WERI-Rb-1 (cell line): ENCODE results near the gene DDR2.
"Not testable (repeated sequence)": the region's sequence is repeated elsewhere in the genome, so short reads cannot be mapped to it uniquely, and the experiment has no call there.

Source experiments
- DNase-seq: peaks from one replicate; pipeline ENCODE4 v3.0.0-alpha.2; 2020
- H3K27ac ChIP-seq: fragments of 250-450 bp; sonication (Bioruptor Pico); 2 replicates; pipeline ENCODE4 v1.5.1; 2020; ENCODE audit warnings: mild to moderate bottlenecking, moderate library complexity
- H3K27me3 ChIP-seq: fragments of 250-450 bp; sonication (Bioruptor Pico); 2 replicates; pipeline ENCODE4 v1.5.1; 2021; ENCODE audit warnings: mild to moderate bottlenecking, low read depth, moderate library complexity; ENCODE audit not compliant: insufficient read depth, severe bottlenecking
- H3K36me3 ChIP-seq: fragments of 250-450 bp; sonication (Bioruptor Pico); 2 replicates; pipeline ENCODE4 v1.5.1; 2020; ENCODE audit warnings: mild to moderate bottlenecking, moderate library complexity
- H3K4me3 ChIP-seq: 2 replicates; pipeline ENCODE4 v1.5.1; 2011; ENCODE audit warnings: low read depth, mild to moderate bottlenecking, control low read depth, low read length
- H3K9me3 ChIP-seq: fragments of 250-450 bp; sonication (Bioruptor Pico); 2 replicates; pipeline ENCODE4 v1.5.1; 2021; ENCODE audit warnings: mild to moderate bottlenecking, moderate library complexity; ENCODE audit not compliant: severe bottlenecking
- TF ChIP-seq, protein P1 (sequence below): IDR thresholded peaks from 2 replicates; pipeline ENCODE4 v1.5.1; 2011; ENCODE audit warnings: low read depth, mild to moderate bottlenecking, control low read depth, inconsistent platforms, low read length

The DDR2 gene

DNA sequence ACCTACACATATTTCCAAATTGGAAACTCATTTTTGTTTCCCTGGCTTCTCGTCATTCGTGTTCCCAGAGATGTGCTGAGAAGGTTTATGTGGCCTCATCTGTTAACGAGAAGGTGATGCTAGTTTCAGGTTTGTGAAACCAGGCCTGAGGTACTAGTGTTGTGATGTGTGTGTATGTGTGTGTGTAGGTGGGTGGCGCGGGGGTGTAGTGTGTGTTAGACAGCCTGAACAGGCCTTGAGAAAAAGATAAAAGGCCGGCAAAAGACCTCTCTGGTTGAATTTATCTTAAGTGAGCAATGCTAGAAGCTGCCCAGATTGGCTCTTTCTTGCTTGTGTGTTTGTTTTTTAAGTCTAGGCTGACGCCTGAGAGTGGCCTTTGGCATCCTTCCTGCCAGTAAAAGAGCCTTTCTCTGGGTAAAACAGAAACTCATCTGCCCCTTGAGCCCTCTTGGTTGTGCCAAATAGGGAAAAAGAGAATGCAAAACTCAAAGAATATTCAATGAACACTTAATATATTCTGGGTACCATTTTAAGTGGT lies 92.4 kb downstream of the DDR2 start:
- Histone ChIP-seq H3K27me3 (no peaks in the 10 kb centered on the region), H3K36me3 (no peaks in the 10 kb centered on the region), H3K4me3 (no peak overlapping the region), H3K27ac (no peak overlapping the region), H3K9me3 (no peaks in the 10 kb centered on the region)
- TF ChIP-seq, protein P1, sequence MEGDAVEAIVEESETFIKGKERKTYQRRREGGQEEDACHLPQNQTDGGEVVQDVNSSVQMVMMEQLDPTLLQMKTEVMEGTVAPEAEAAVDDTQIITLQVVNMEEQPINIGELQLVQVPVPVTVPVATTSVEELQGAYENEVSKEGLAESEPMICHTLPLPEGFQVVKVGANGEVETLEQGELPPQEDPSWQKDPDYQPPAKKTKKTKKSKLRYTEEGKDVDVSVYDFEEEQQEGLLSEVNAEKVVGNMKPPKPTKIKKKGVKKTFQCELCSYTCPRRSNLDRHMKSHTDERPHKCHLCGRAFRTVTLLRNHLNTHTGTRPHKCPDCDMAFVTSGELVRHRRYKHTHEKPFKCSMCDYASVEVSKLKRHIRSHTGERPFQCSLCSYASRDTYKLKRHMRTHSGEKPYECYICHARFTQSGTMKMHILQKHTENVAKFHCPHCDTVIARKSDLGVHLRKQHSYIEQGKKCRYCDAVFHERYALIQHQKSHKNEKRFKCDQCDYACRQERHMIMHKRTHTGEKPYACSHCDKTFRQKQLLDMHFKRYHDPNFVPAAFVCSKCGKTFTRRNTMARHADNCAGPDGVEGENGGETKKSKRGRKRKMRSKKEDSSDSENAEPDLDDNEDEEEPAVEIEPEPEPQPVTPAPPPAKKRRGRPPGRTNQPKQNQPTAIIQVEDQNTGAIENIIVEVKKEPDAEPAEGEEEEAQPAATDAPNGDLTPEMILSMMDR = no peak
- DNase-seq = no peak

GRCh38 chr1:162725301-162725837 lies 93.1 kb downstream of the DDR2 start:
- no peaks in the 10 kb centered on the region for H3K27me3 ChIP-seq
- DNase-seq = no peak
- TF ChIP-seq, protein P1 = no peak
- H3K9me3 ChIP-seq = no peaks in the 10 kb centered on the region
- no peaks in the 10 kb centered on the region for H3K36me3 ChIP-seq
- H3K27ac ChIP-seq = no peak overlapping the region
- no peak overlapping the region for H3K4me3 ChIP-seq

DNA sequence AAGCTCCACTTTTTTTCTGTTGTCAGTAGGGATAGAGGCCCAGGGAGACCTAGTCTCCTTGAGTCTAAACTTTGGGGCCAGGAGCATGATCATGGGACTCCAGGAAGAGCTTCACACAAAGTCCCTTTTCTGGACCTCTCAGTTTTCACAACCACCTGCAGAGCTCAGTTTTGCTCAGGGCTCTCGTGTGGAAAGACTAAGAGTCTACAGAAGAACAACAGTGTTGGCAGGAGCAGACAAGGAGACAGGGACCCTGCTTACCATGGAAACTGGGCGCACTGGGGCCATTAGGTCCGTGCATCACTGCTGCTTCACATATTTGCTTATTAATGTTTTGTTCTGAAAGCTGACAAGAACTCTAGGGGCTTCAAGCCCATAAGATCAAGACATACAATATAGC lies 94.3 kb downstream of the DDR2 start:
- no peaks in the 10 kb centered on the region for H3K36me3 ChIP-seq
- no peaks in the 10 kb centered on the region for H3K27me3 ChIP-seq
- no peak for DNase-seq
- TF ChIP-seq, protein P1 = no peak
- H3K4me3 ChIP-seq = no peak overlapping the region
- no peaks in the 10 kb centered on the region for H3K9me3 ChIP-seq
- H3K27ac ChIP-seq = no peak overlapping the region

GRCh38 chr1:162727493-162727892 lies 95.2 kb downstream of the DDR2 start:
- not testable (repeated sequence) for DNase-seq

DNA sequence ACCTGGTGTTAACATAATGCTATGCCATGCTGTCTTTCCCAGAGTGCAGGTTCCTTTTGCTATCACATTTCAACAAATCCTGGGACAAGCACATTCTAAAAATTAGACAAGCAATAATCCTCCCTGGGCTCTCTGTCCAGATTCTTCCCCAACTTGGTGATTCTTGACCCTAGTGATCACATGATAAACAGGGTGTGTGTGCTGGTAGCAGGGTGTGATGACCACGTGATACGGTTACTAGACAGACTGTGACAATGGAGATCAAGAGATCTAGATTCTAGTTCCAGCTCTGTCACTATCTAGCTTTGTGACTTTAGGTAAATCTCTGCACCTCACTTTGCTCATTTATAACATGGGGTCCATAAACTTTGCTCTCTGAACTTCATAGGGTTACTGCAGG lies 96.3 kb downstream of the DDR2 start:
- TF ChIP-seq, protein P1 = no peak
- Histone ChIP-seq H3K27me3 (no peaks in the 10 kb centered on the region), H3K4me3 (no peak overlapping the region), H3K9me3 (no peaks in the 10 kb centered on the region), H3K36me3 (no peaks in the 10 kb centered on the region), H3K27ac (no peak overlapping the region)
- DNase-seq = no peak

More at GRCh38 chr1:162727493-162727892, 95.2 kb downstream of the DDR2 start:
- not testable (repeated sequence) for H3K36me3 ChIP-seq, H3K9me3 ChIP-seq, H3K27ac ChIP-seq, H3K27me3 ChIP-seq, H3K4me3 ChIP-seq

- H3K27ac ChIP-seq, DNase-seq, H3K27me3 ChIP-seq, H3K4me3 ChIP-seq, H3K9me3 ChIP-seq, H3K36me3 ChIP-seq: not testable (repeated sequence)
Observed at GRCh38 chr1:162729195-162729774, 97.0 kb downstream of the DDR2 start.

- Histone ChIP-seq H3K36me3 (no peaks in the 10 kb centered on the region), H3K4me3 (no peak overlapping the region), H3K27ac (no peak overlapping the region), H3K9me3 (no peaks in the 10 kb centered on the region), H3K27me3 (no peaks in the 10 kb centered on the region)
- TF ChIP-seq, protein P1 = no peak
- DNase-seq = no peak
Observed at GRCh38 chr1:162732094-162732493, 99.8 kb downstream of the DDR2 start.
